HT1080 (cell line): Measurements from ENCODE around the gene LORICRIN. TPM values are rescaled to one million over a fixed set of nuclear protein-coding genes. Genes with fewer than 3 reads are reported as not detected.
A peak's percentile ranks its signal among the peaks of the same experiment; 100 is the strongest.

ENCODE experiments used
- DNase-seq: peaks from one replicate; pipeline ENCODE4 v3.0.0-alpha.2; 2015; ENCODE audit warnings: low read depth
- total RNA-seq: library from RNA; depleted of rRNA; stranded (reverse); fragments of >200 nt; shearing (Covaris generic); gene quantifications from 2 replicates; pipeline ENCODE4 v1.2.3, GENCODE V29; 2014

Gene LORICRIN
- total RNA-seq, 1 experiment from 2014 or later, result not detected

DNA sequence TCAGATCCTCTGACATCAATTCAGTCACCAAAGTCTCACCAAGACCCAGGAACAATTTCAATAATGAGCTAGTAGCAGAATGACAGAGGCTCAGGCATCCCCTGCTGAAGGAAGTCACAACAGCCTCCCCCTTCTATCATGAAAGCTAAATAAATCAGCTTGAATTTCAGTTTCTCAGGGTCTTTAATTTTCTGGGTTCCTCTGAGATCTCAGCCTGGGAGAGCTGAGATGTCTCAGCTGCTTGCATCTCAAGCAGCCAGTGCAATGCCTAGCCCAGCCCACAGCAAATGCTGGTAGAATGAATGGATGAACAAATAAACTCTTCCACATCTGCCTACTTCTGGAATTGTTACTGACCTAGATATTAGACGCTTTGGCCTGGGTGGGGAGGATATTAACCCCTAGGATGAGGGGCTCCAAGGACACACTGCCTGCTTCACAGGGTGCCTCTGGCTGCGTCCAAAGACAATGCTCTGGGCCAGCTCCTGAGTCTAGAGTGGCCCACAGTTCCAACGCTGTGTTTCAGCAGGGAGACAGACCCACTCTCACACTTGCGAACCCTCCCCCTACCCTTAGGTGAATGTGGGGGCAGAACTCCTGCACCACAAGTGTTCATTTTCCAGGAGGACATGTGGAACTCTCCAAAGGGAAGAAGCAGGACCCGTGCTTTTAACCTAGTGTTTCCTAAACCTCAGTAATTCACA is 11.2 kb upstream of the LORICRIN start:
- DNase-seq, result no peak

DNA sequence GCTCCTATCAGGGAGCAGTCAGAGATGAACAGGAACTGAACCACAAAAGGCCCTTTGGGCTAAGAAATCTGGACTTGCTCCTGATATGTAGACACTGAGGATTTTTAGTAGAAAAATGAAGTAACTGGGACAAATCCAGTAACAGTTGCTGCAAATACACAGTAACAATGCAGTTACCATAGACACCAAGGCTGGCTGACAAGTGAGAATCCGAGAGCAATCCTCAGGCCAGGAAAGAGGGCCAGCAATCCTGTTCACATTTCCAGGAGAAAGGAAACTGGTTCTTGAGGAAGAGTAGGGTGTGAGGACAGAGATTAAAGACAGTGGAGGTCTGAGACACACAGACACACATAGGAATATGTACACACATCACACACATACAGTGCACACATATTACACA is 9.3 kb upstream of the LORICRIN start:
- no peak for DNase-seq

DNA sequence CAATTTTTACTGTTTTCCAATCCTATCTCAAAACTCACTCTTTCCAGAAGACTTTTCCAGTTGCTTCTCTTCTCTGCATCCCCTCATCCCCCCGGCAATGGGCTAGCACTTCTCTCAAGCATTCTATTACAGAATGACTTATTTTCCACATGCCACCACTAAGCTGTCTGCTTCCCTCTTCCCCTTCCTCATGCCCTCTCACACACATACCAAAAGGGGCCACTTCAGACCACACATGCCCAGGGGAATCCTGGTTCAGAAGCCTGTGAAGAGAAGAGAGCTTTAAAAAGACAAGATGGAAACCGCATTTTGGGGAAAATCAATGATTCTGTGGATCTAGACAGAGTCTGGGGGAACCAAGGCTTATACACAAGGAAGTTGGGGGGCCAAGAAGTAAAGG is 8.4 kb upstream of the LORICRIN start:
- no peak for DNase-seq

DNA sequence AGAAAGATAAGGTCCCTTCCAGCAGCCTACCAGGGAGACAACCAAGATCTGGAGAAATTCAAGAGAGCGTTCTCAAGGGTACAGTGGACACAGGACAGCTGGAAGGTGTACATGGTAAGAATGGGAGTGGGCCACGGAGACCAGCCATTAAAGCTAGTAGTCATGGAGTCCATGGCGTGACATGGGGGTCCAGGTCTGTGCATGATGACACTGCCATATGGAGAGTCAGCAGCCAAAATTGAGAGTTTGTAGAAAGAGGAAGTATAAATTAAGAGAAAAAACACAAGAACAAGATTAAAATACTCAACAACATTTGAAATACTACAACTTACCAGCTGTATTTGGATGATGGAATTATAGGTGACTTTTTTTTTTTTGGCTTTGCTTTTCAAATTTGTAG is 7.9 kb upstream of the LORICRIN start:
- DNase-seq, result no peak

DNA sequence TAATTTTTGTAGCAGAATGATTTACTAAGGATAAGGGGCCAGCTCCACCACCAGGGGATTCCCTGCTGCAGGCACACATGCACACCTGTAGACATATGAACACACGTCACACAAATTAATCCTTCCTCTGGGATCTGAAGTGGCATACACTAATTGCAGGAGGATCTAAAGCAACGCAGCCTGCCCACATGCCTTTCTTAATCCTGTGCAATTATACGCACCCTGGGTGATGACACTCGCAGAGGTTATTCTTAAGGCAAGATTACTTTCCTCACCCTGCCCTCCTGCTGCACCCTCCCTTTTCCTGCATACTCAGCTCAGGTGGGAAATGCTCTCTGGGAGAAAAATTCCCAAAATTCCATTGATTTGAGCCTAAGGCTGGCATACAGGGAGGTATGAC is 7.5 kb upstream of the LORICRIN start:
- no peak for DNase-seq

DNA sequence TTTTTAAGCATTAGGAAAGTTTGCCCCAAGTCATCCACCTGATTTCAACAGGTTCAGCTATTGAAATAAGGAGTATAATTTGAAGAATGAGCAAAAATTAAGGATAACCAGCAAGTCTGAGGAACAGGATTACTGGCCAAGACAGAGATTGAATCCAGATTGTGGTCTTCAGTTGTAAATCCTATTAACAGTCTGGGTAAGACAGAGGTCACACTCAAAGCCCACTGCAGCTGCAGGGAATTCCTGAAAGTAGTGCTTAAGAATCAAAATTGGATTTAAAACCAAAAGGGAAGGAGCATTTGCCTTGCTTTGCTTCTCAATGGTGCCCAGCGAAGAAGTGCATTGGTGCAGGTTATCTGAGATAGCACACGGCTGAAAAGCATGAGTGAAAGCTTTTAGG is 6.4 kb upstream of the LORICRIN start:
- DNase-seq, result no peak

DNA sequence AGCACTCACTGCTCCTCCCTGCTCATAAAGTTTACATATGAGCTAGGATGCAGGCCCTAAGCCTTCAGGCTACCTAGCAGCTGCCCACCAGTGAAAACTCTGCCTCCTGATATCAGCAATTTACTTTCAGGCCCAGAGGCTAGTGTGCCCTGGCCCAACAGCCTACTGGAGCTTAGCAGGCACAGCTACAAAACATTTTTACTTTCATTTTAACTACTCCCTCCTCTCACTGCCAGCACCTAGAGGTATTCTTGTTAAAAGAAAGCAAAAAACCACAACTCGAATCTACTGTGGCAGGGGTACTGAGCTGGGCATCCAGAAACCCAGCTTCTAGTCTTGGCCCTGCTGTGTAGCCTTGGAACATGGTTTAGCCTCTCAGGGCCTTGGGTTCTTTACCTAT is 5.8 kb upstream of the LORICRIN start:
- no peak for DNase-seq

DNA sequence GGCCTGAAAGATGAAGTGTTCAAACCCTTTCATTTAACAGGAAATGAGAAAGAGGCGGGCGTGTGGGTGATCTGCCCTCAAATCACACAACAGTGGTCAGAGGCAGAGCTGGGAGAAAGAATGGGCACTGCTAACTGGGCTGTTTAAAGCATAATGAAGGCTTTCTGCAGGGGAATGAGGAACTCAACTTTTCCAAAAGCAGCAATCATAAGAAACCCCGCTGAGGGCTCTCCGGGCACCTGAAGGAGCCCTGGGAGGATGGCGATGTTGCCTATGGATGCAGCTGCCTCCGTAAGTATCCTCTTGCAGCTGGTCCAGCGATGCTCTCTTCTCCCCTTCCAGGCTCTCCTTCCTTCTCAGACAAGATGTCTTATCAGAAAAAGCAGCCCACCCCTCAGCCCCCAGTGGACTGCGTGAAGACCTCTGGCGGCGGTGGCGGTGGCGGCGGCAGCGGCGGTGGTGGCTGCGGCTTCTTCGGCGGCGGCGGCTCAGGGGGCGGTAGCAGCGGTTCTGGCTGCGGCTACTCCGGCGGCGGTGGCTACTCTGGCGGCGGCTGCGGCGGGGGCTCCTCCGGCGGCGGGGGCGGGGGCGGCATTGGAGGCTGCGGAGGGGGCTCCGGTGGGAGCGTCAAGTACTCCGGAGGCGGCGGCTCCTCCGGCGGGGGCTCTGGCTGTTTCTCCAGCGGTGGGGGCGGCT is 1.2 kb downstream of the LORICRIN start:
- DNase-seq, result no peak

DNA sequence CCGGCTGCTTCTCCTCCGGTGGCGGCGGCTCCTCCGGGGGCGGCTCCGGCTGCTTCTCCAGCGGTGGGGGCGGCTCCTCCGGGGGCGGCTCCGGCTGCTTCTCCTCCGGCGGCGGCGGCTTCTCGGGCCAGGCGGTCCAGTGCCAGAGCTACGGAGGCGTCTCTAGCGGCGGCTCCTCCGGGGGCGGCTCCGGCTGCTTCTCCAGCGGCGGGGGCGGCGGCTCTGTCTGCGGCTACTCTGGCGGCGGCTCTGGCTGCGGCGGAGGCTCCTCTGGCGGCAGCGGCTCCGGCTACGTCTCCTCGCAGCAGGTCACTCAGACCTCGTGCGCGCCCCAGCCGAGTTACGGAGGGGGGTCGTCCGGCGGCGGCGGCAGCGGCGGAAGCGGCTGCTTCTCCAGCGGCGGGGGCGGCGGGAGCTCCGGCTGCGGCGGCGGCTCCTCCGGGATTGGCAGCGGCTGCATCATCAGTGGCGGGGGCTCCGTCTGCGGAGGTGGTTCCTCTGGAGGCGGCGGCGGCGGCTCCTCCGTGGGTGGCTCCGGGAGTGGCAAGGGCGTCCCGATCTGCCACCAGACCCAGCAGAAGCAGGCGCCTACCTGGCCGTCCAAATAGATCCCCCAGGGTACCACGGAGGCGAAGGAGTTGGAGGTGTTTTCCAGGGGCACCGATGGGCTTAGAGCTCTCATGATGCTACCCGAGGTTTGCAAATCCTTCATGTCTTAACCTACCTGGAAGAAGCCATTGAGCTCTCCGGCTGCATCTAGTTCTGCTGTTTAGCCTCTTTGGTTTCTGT is 2.0 kb downstream of the LORICRIN start:
- no peak for DNase-seq

DNA sequence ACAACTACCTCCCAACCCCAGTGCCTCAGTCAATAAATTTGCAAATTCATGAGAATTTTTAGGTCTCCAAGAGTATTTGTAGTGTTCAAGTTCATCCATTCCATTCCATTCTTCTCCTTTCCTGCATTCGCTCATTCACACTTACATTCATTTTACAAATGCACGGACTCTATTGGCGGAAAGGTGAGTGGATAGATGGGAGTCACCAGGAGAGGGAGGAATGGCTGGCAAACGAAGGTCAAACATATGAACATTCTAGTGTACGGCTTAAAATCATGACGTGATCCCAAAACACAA is 2.5 kb downstream of the LORICRIN start:
- DNase-seq, result no peak

DNA sequence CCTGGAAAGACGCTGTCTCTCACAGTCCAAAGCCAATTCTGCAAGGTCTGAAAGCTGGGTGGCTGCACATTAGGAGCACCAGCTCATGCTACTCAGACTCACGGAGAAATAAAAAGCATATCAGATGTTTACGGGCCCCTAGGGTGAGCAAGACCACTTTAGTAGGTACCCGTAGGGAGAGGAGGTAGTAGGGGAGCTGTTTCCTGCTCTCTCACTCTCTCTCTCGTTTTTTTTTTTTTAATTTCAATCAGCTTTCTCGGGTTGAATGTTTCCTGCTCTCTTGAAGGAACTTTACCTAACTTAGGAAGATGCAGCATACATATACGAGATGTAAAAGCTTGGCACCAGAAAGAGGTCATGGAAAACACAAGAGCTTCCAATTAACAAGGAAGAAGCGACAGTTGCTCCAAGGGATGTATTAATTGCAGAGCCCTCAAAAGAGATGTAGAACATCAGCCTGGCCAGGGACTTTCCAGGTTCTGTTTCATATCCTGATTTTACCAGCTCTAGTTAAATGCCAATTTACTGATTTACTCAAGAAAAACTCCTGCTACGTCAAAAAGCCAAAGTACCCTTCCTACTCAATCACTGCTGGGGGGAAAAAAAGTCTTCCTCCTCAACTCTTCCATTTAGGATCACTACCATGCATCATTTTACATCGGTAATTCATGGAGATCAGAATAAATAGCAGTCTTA is 3.1 kb downstream of the LORICRIN start:
- DNase-seq, result no peak

DNA sequence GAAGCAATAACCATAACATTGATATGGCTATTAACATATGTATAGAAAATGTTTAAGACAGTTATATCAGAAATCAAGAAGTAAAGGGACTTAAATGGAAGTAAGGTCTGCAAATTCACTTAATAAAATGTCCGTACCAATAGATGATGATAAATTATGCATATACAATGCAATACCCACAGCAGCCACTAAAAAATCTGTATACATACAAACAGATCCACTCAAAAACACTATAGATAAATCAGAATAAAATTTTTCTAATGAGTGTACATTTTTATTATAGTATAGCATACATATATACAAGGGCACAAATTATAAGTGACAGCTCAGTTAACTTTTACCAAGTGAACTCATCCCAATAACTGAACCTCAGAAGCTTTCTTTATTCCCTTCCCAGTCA is 6.0 kb downstream of the LORICRIN start:
- DNase-seq, result no peak

DNA sequence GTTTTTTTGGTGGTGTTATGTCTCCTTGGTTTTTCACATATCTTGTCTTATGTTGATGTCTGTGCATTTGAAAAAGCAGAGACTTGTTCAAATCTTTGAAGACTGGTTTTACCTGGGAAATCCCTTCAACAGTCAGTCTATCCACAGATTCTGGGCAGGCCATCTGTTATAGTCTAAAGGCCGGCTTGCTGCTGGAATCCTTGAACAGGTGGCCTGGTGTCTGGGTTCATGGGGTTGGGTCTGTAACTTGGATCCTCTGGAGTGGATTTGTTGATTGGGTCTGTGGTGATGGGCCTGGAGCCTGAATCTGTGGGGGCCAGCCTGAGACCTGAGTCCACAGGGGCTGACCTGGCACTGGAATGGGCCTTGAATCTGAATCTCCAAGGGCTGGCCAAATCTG is 12.2 kb downstream of the LORICRIN start:
- no peak for DNase-seq

DNA sequence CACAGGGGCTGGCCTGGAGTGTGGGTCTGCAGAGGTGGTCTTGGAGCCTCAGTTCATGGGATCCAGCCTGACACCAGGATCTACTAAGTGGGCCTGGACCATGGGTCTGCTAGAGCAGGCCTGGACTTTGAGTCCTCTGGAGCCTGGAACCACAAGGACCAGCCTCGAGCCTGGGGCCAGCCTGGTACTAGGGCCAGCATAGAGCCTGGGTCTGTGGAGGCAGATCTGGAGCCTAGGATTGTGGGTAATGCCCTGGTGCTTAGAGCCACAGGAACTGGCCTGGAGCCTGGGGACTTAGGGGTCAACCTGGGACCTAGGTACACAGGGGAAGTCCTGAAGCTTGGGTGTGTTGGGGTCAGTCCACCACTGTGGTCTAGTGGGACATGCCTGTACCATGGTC is 12.7 kb downstream of the LORICRIN start:
- DNase-seq, result no peak

DNA sequence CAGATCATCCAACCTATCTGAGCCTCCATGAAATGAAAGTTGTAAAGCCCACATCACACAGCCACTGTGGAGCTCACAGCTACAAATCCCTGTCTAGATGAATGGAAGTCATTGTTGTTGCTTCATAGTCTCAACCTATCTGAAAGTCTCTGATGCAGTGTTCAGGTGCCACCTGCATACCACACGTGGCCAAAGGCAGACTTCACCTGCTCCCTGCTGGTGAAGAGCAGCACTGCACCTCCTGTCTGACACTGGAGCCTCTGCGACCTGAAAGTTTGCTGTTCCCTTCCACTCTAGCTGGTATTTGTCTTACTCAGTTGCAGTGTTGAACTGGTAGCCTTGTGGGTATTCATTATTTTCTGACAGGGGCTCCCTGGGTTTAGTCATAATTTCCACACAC is 18.4 kb downstream of the LORICRIN start:
- no peak for DNase-seq

DNA sequence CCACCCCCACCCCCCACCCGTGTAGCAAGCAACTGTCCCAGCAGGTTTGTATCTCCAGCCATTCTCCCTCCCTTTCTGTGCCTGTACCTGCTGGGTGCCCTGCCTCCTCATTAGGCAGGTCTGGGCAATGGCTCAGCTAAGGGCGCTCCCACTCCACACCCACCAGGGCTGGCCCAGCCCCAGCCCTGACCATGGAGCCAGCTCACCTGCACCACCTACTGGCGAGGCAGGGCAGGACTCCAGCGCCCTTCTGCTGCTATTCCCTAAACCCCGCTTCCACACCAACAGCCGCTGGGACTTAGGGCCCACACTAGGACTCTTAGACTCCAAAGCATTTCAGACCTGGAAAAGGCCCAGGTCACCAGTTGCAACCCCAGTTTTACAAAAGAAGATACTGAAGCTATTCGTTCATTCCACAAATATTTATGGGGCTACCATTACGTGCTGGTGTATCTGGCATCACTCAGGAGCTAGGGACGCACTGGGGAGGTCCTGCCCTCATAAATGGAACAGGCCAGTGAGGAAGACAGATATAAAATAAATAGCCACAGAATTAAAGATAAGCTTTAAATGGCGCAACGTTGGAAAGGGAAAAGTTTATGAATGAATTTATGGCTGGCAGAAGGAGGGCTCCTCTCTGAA is 29.3 kb downstream of the LORICRIN start:
- DNase-seq, result peak; percentile 42

DNA sequence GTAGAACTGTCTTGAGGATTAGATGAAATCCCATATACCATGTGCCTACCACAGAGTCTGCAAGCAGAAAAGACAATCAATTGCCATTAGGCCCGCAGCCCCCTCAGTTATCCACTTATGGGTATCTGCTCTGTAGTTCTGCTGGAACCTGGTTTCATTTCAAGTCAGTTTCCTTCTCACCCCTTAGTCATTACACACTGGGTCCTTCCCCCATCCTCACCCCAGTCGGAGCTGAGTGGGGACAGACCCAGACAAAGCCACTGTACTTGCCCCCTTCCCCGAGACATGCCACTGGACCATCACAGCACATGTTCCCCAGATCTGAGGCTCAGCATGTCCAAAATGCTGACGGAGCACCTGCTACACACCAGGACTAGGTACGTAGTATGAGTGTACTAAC is 32.0 kb downstream of the LORICRIN start:
- no peak for DNase-seq

DNA sequence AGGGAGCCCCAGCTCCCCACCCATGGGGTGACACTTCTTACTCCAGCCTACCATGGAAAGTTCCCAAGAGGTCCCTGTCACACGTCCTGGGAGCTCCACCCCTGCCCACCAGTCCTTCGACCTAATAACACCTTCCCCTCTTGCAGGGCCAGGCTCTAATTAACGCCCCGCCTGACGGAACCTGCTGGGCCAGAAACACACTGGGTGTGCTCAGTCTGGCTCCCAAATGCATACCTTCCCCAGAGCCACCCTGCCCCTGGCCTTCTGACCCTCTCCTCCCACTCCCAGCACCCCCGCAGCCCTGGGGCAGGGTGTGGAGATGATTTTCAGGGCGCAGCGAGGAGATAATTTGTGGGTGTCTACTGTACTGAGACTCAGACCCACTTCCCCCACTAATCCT is 32.7 kb downstream of the LORICRIN start:
- DNase-seq, result no peak

DNA sequence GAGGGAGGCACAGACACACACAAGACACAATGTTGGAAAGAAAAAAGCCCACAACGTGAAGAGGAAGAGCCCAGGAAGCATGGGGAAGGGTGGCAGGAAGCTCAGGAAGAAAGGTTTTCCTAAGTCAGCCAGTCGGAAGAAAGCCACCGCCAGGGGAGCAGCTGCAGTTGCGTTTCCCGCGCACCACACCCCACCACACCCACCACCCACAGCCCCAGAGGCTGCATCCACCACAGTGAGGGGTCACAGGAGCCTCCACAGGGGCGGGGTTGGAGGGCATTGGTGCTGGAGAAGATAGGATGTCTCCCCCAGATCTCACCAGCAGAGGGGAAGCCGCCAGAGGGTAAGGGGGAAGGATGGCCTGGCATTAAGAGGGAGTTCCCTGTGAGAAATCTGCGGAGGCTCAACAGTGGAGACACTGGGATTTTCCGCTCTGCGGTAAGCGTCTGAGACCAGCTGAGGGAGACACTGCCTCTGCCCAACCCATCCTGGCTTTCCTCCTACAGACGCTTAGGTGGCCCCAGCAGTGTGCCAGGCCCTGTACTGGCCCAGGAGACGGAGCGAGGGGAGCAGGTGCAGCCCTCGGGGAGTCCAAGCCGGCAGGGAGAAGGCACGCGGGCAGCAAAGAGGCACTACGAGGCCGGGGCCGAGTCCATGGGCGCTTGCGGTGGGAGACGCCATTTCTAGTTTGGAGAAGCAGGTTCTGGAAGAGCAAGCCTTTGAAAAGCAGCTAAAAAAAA is 33.4 kb downstream of the LORICRIN start:
- DNase-seq, result no peak

DNA sequence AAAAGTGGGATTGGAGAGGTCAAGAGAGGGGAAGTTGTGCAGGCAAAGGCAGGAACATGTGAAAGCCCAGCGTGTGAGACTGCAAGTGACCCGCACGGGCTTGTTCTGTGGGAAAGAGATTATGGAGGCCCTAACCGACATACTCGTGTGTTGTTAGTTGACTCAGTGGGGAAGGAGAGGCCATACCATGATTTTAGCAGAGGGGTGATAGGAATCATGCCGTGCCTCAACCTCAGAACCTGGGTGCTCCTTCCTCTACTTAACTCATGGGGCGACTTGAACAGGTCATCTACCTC is 33.9 kb downstream of the LORICRIN start:
- DNase-seq, result no peak

DNA sequence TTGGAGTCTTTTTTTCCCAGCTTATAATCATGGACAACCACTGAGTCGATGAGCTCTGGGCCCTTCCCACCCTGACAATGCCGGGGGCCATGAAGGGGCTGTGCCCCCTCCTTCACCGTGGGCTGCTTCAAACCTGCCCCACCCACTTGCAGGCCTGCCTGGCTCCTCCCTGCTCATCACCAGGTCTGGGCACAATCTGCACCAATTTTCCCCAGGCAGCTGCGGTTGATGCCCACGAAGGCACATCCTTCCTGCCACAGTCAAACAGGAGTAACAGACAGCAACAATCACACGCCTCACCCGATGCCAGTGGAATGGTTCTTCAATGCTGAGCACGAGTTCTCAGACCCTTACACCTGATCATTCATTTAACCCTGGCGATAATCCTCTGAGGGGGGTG is 34.4 kb downstream of the LORICRIN start:
- DNase-seq, result no peak
